GM23338 (cell line): ENCODE results near the gene STK11IP. TPM values are rescaled to one million over a fixed set of nuclear protein-coding genes. Genes with fewer than 3 reads are reported as not detected.

Source experiments
- ATAC-seq: fragments of 200-7000 bp; cut with Tn5 transposase; 3 replicates; pipeline ENCODE4 v1.9.1; 2020
- DNase-seq: peaks from one replicate; pipeline ENCODE4 v3.0.0-alpha.2; 2015; ENCODE audit warnings: low spot score
- H2AFZ ChIP-seq: fragments of 200-600 bp; sonication (generic); 2 replicates; pipeline ENCODE4 v1.8.0; 2016; ENCODE audit warnings: antibody characterized with exemption, mild to moderate bottlenecking, moderate library complexity
- H3F3A ChIP-seq: fragments of 200-600 bp; sonication (generic); replicated peaks from 2 replicates; pipeline ENCODE4 v1.8.0; 2017; ENCODE audit warnings: antibody characterized with exemption, mixed run types, low read depth
- H3K27ac ChIP-seq: fragments of 200-600 bp; sonication (generic); 2 replicates; pipeline ENCODE4 v1.6.1; 2016; ENCODE audit warnings: low read depth
- H3K27me3 ChIP-seq: fragments of 200-600 bp; sonication (generic); 2 replicates; pipeline ENCODE4 v1.8.0; 2016; ENCODE audit warnings: mild to moderate bottlenecking, mixed run types, moderate library complexity; ENCODE audit not compliant: insufficient read depth
- H3K36me3 ChIP-seq: fragments of 200-600 bp; sonication (generic); 2 replicates; pipeline ENCODE4 v1.8.0; 2016; ENCODE audit warnings: mild to moderate bottlenecking; ENCODE audit not compliant: insufficient read depth
- H3K4me1 ChIP-seq: fragments of 200-600 bp; sonication (generic); 2 replicates; pipeline ENCODE4 v1.8.0; 2016; ENCODE audit warnings: mild to moderate bottlenecking, moderate library complexity; ENCODE audit not compliant: insufficient read depth
- H3K4me2 ChIP-seq: fragments of 200-600 bp; sonication (generic); 2 replicates; pipeline ENCODE4 v1.7.1; 2017; ENCODE audit warnings: mixed run types
- H3K4me3 ChIP-seq: fragments of 200-600 bp; sonication (generic); 2 replicates; pipeline ENCODE4 v1.6.1; 2016; ENCODE audit warnings: mixed run types
- H3K79me2 ChIP-seq: fragments of 200-600 bp; sonication (generic); replicated peaks from 2 replicates; pipeline ENCODE4 v1.8.0; 2017; ENCODE audit warnings: mild to moderate bottlenecking; ENCODE audit not compliant: insufficient read depth
- H3K9me2 ChIP-seq: fragments of 200-600 bp; sonication (generic); 2 replicates; pipeline ENCODE4 v1.8.0; 2017; ENCODE audit not compliant: insufficient read depth
- H4K20me1 ChIP-seq: fragments of 200-600 bp; sonication (generic); replicated peaks from 2 replicates; pipeline ENCODE4 v1.8.0; 2017; ENCODE audit warnings: mild to moderate bottlenecking; ENCODE audit not compliant: insufficient read depth
- H3K27ac Mint-ChIP-seq: 2 replicates; pipeline ENCODE4 v1.8.0; 2020; ENCODE audit warnings: inconsistent platforms, mild to moderate bottlenecking, moderate library complexity, mixed read lengths
- H3K27me3 Mint-ChIP-seq: 3 replicates; pipeline ENCODE4 v1.8.0; 2022; ENCODE audit warnings: low read depth, mild to moderate bottlenecking, moderate library complexity, mixed read lengths, inconsistent platforms; ENCODE audit not compliant: insufficient read depth, poor library complexity
- H3K36me3 Mint-ChIP-seq: 3 replicates; pipeline ENCODE4 v1.8.0; 2021; ENCODE audit warnings: low read depth, mild to moderate bottlenecking, inconsistent platforms, moderate library complexity, mixed read lengths
- H3K4me1 Mint-ChIP-seq: 3 replicates; pipeline ENCODE4 v1.8.0; 2020; ENCODE audit warnings: mild to moderate bottlenecking, inconsistent platforms, mixed read lengths
- H3K4me3 Mint-ChIP-seq: 3 replicates; pipeline ENCODE4 v1.8.0; 2021; ENCODE audit warnings: moderate library complexity, mild to moderate bottlenecking, inconsistent platforms, mixed read lengths
- H3K9me3 Mint-ChIP-seq: 3 replicates; pipeline ENCODE4 v1.8.0; 2020; ENCODE audit warnings: moderate library complexity, mild to moderate bottlenecking, inconsistent platforms, mixed read lengths
- ETS1 ChIP-seq: IDR thresholded peaks from 2 replicates; pipeline ENCODE4 v1.6.1; 2016; ENCODE audit warnings: antibody characterized with exemption
- EZH2 ChIP-seq: fragments of 200-600 bp; sonication (generic); IDR thresholded peaks from one replicate; pipeline ENCODE4 v1.8.0; 2017; ENCODE audit warnings: antibody characterized with exemption, mild to moderate bottlenecking, low read depth; ENCODE audit not compliant: unreplicated experiment
- JUNB ChIP-seq: IDR thresholded peaks from one replicate; pipeline ENCODE4 v1.6.1; 2016; ENCODE audit warnings: antibody characterized with exemption; ENCODE audit not compliant: unreplicated experiment
- NANOG ChIP-seq: IDR thresholded peaks from 2 replicates; pipeline ENCODE4 v1.6.1; 2016; ENCODE audit warnings: antibody characterized with exemption, borderline replicate concordance
- STAT1 ChIP-seq: IDR thresholded peaks from one replicate; pipeline ENCODE4 v1.6.1; 2016; ENCODE audit warnings: antibody characterized with exemption; ENCODE audit not compliant: unreplicated experiment
- ZNF331 ChIP-seq: fragments of 250-450 bp; sonication (Bioruptor Pico); IDR thresholded peaks from 2 replicates; pipeline ENCODE4 v1.5.0; 2020; ENCODE audit warnings: low read depth, mild to moderate bottlenecking, moderate library complexity
- polyA plus RNA-seq: library from polyadenylated mRNA; unstranded; fragments of >200 nt; fragmentation: Nextera tagmentation; extraction: Ambion mirVana; gene quantifications from 2 replicates; pipeline ENCODE4 v1.2.1, GENCODE V29; 2016
- total RNA-seq: library from RNA; depleted of rRNA; stranded (reverse); fragments of >200 nt; shearing (Covaris generic); gene quantifications from 2 replicates; pipeline ENCODE4 v1.2.3, GENCODE V29; 2014
- TF ChIP-seq, protein P1 (sequence below): IDR thresholded peaks from one replicate; pipeline ENCODE4 v1.6.1; 2018; ENCODE audit warnings: antibody characterized with exemption; ENCODE audit not compliant: unreplicated experiment

Gene STK11IP
- total and polyA plus RNA-seq, 2 experiments from 2014 or later, result 16.6 to 28.1 TPM

GRCh38 chr2:219614076-219614860 is 16.6 kb downstream of the STK11IP start:
- H3K27ac Mint-ChIP-seq, result peak overlapping the region; percentile 54; the same call in 1 of the 2 replicates

DNA sequence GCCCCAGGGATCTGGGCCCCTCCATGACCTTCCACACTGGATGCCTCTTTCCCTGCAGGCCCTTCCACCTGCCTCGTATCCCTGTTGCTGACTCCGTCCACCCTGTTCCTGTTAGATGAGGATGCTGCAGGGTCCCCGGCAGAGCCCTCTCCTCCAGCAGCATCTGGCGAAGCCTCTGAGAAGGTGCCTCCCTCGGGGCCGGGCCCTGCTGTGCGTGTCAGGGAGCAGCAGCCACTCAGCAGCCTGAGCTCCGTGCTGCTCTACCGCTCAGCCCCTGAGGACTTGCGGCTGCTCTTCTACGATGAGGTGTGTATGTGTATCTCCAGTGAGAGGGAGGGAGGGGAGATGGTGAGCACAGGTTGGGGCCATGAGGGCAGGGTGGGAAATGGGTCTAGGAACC is 17.4 kb downstream of the STK11IP start:
- H3K79me2 ChIP-seq, result no peaks in the 10 kb centered on the region
- no peak overlapping the region for H3K4me3 ChIP-seq
- no peaks in the 10 kb centered on the region for H3K9me2 ChIP-seq
- TF ChIP-seq JUNB (no peak), ETS1 (no peak), ZNF331 (CRISPR knock-in tag) (no peak)
- TF ChIP-seq, protein P1, sequence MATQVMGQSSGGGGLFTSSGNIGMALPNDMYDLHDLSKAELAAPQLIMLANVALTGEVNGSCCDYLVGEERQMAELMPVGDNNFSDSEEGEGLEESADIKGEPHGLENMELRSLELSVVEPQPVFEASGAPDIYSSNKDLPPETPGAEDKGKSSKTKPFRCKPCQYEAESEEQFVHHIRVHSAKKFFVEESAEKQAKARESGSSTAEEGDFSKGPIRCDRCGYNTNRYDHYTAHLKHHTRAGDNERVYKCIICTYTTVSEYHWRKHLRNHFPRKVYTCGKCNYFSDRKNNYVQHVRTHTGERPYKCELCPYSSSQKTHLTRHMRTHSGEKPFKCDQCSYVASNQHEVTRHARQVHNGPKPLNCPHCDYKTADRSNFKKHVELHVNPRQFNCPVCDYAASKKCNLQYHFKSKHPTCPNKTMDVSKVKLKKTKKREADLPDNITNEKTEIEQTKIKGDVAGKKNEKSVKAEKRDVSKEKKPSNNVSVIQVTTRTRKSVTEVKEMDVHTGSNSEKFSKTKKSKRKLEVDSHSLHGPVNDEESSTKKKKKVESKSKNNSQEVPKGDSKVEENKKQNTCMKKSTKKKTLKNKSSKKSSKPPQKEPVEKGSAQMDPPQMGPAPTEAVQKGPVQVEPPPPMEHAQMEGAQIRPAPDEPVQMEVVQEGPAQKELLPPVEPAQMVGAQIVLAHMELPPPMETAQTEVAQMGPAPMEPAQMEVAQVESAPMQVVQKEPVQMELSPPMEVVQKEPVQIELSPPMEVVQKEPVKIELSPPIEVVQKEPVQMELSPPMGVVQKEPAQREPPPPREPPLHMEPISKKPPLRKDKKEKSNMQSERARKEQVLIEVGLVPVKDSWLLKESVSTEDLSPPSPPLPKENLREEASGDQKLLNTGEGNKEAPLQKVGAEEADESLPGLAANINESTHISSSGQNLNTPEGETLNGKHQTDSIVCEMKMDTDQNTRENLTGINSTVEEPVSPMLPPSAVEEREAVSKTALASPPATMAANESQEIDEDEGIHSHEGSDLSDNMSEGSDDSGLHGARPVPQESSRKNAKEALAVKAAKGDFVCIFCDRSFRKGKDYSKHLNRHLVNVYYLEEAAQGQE, result no peak
- no peak overlapping the region for H3K27ac ChIP-seq
- no peak overlapping the region for H3K27ac Mint-ChIP-seq
- no peak overlapping the region for H2AFZ ChIP-seq
- ATAC-seq (no peak), DNase-seq (no peak)
- H3K4me1 ChIP-seq, result no peaks in the 10 kb centered on the region
- H3K36me3 ChIP-seq, result no peaks in the 10 kb centered on the region
- no peaks in the 10 kb centered on the region for H3K9me3 Mint-ChIP-seq
- H4K20me1 ChIP-seq, result no peaks in the 10 kb centered on the region
- no peaks in the 10 kb centered on the region for H3K27me3 ChIP-seq
- no peak overlapping the region for H3K4me2 ChIP-seq
- peaks cover 8% of the 10 kb centered on the region; the same call in 2 of the 3 replicates for H3K36me3 Mint-ChIP-seq
- H3F3A ChIP-seq, result 0 out of 2 replicates have a peak, but pooled peaks cover 3% of the 10 kb centered on the region
- H3K27me3 Mint-ChIP-seq, result peaks cover 8% of the 10 kb centered on the region
- no peak overlapping the region for H3K4me3 Mint-ChIP-seq
- H3K4me1 Mint-ChIP-seq, result peaks cover 3% of the 10 kb centered on the region; the same call in 1 of the 3 replicates

More at GRCh38 chr2:219614076-219614860, 16.6 kb downstream of the STK11IP start:
- no peak overlapping the region for H3K27ac ChIP-seq
- no peaks in the 10 kb centered on the region for H3K27me3 ChIP-seq
- TF ChIP-seq EZH2 (no peak), STAT1 (no peak), NANOG (no peak)
- H3K4me3 Mint-ChIP-seq, result no peak overlapping the region
- H4K20me1 ChIP-seq, result no peaks in the 10 kb centered on the region
- H3K4me1 ChIP-seq, result no peaks in the 10 kb centered on the region
- DNase-seq (no peak), ATAC-seq (no peak)
- H3K9me3 Mint-ChIP-seq, result no peaks in the 10 kb centered on the region
- no peak overlapping the region for H3K4me2 ChIP-seq
- 0 out of 2 replicates have a peak, but pooled peaks cover 3% of the 10 kb centered on the region for H3F3A ChIP-seq
- peaks cover 15% of the 10 kb centered on the region; the same call in 2 of the 3 replicates for H3K36me3 Mint-ChIP-seq
- H3K36me3 ChIP-seq, result no peaks in the 10 kb centered on the region
- no peak overlapping the region for H2AFZ ChIP-seq
- peaks cover 3% of the 10 kb centered on the region; the same call in 1 of the 3 replicates for H3K4me1 Mint-ChIP-seq
- H3K4me3 ChIP-seq, result no peak overlapping the region
- H3K27me3 Mint-ChIP-seq, result peaks cover 4% of the 10 kb centered on the region
- H3K79me2 ChIP-seq, result no peaks in the 10 kb centered on the region
- no peaks in the 10 kb centered on the region for H3K9me2 ChIP-seq
